ENCODE data around the gene ELMO1.

The ELMO1 gene

DNA sequence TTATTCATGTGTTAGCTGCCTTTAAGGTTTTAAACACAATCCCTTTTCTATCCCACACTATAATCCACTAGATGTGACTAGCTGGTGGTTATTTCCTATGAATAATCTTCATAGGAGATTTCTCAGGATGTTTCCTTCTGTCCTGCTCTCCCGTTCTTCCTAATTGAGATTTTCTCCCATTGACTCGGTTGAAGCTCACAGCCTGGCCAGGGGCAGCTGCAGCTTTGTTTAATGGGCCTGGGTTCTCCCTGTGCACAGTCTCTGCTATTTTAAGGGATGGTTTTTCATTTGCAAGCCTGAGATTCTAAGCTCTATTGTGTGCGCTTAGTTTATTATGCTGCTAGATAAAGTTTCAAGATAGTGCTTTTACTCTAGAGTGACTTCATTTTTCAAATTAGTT is 441.0 kb downstream of the ELMO1 start:
- Histone ChIP-seq H3K4me2 (ENCODE audit: low read length) (no peak overlapping the region), H3K79me2 (ENCODE audit: control insufficient read depth, insufficient read depth, low read length, poor library complexity) (no peaks in the 10 kb centered on the region), H2BK120ac (ENCODE audit: insufficient read depth, low read length, poor library complexity) (no peak overlapping the region)

DNA sequence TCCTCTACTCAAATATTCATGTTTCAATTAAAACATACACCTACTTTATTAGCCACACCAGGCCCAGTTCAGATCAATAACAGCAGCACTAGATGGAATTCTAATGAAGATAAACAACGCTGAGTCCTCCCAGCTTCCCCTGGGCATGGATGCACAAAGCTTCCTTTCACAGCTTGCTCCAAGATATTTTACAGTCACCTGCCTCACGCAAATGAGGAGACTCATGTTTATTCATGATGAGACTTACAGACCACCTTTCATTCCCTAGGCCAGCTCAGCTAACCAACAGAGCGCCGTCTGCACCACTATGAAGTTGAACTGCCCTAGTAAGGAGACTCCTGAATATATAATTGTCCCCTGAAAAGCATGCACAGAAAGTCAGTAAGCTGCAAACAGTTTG is 441.4 kb downstream of the ELMO1 start:
- WGBS (ENCODE audit: extremely low coverage, insufficient coverage, insufficient read length) = no CpG with 5 or more reads among the region's 4 CpGs

More for the DNA sequence above, 441.0 kb downstream of the ELMO1 start:
- H3K18ac ChIP-seq (ENCODE audit: low read length) = no peak overlapping the region
- H3K27ac ChIP-seq (ENCODE audit: low read depth, low read length) = no peak overlapping the region
- no peak overlapping the region for H3K4me3 ChIP-seq (ENCODE audit: low read depth, low read length)
- H3K14ac ChIP-seq (ENCODE audit: low read length) = no peak overlapping the region
- no peak for DNase-seq
- H3K4me1 ChIP-seq (ENCODE audit: control insufficient read depth in 1 of 2, insufficient read depth in 2 of 2, low read length in 2 of 2) = no peaks in the 10 kb centered on the region
- peaks cover 3 to 9% of the 10 kb centered on the region in 2 experiments for H3K36me3 ChIP-seq (ENCODE audit: control insufficient read depth in 1 of 2, insufficient read depth in 2 of 2, low read length in 2 of 2)
- no peak overlapping the region for H4K91ac ChIP-seq (ENCODE audit: low read depth, low read length)
- WGBS (ENCODE audit: extremely low coverage, insufficient coverage, insufficient read length) = no CpG with 5 or more reads among the region's 3 CpGs
- H3K23ac ChIP-seq (ENCODE audit: low read length) = no peak overlapping the region
- no peak overlapping the region for H4K12ac ChIP-seq (ENCODE audit: low read depth, low read length)
- H3K9ac ChIP-seq (ENCODE audit: low read length) = no peak overlapping the region
- no peak overlapping the region for H2AK5ac ChIP-seq (ENCODE audit: low read length)
- no peaks in the 10 kb centered on the region for H3K27me3 ChIP-seq (ENCODE audit: insufficient read depth, low read length)
- H4K8ac ChIP-seq (ENCODE audit: low read depth, low read length) = no peak overlapping the region
- no peak overlapping the region for H2BK5ac ChIP-seq (ENCODE audit: low read depth, low read length, poor library complexity)
- no peak overlapping the region for H3K4ac ChIP-seq (ENCODE audit: low read depth, low read length)
- no peaks in the 10 kb centered on the region for H3K79me1 ChIP-seq (ENCODE audit: low read length)
- no peaks in the 10 kb centered on the region for H3K9me3 ChIP-seq (ENCODE audit: insufficient read depth, low read depth, low read length)
- H2AFZ ChIP-seq (ENCODE audit: insufficient read depth, low read length, poor library complexity) = no peak overlapping the region
- no peak overlapping the region for H2BK12ac ChIP-seq (ENCODE audit: low read length)

DNA sequence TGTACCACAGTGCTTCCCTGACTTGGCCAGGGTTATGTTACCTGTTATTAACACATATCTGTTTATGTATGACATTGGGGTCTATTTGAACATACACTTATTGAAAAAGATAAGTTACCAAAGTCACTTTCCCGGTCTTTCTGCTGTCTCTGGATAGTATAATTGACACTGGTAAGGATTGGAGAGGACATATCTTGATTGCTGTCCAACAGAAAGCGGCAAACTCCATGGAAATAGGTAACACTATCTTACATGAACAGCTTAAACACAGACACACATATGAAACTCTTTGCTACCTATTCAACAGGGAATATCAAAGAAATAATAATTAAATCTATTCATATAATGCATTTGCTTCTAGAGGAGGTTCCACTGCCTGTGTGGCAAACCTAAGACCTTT is 441.9 kb downstream of the ELMO1 start:
- WGBS (ENCODE audit: extremely low coverage, insufficient coverage, insufficient read length) = no CpG with 5 or more reads among the region's 2 CpGs
- Histone ChIP-seq H4K91ac (ENCODE audit: low read depth, low read length) (no peak overlapping the region), H3K27ac (ENCODE audit: low read depth, low read length) (no peak overlapping the region), H3K27me3 (ENCODE audit: insufficient read depth, low read length) (no peaks in the 10 kb centered on the region), H2BK5ac (ENCODE audit: low read depth, low read length, poor library complexity) (no peak overlapping the region), H3K9me3 (ENCODE audit: insufficient read depth, low read depth, low read length) (no peaks in the 10 kb centered on the region), H3K18ac (ENCODE audit: low read length) (no peak overlapping the region), H2BK120ac (ENCODE audit: insufficient read depth, low read length, poor library complexity) (no peak overlapping the region), H3K79me1 (ENCODE audit: low read length) (no peaks in the 10 kb centered on the region), H3K4me3 (ENCODE audit: low read depth, low read length) (no peak overlapping the region), H3K4me2 (ENCODE audit: low read length) (no peak overlapping the region), H4K12ac (ENCODE audit: low read depth, low read length) (no peak overlapping the region), H4K8ac (ENCODE audit: low read depth, low read length) (no peak overlapping the region), H3K36me3 (ENCODE audit: control insufficient read depth in 1 of 2, insufficient read depth in 2 of 2, low read length in 2 of 2) (peaks cover 1 to 7% of the 10 kb centered on the region in 2 experiments), H3K79me2 (ENCODE audit: control insufficient read depth, insufficient read depth, low read length, poor library complexity) (no peaks in the 10 kb centered on the region), H2AK5ac (ENCODE audit: low read length) (no peak overlapping the region), H3K4me1 (ENCODE audit: control insufficient read depth in 1 of 2, insufficient read depth in 2 of 2, low read length in 2 of 2) (no peaks in the 10 kb centered on the region), H3K9ac (ENCODE audit: low read length) (no peak overlapping the region), H3K4ac (ENCODE audit: low read depth, low read length) (no peak overlapping the region), H2AFZ (ENCODE audit: insufficient read depth, low read length, poor library complexity) (no peak overlapping the region), H2BK12ac (ENCODE audit: low read length) (no peak overlapping the region), H3K14ac (ENCODE audit: low read length) (no peak overlapping the region), H3K23ac (ENCODE audit: low read length) (no peak overlapping the region)
- DNase-seq = no peak

More for the DNA sequence above, 441.4 kb downstream of the ELMO1 start:
- no peak overlapping the region for H4K91ac ChIP-seq (ENCODE audit: low read depth, low read length)
- no peak overlapping the region for H2AFZ ChIP-seq (ENCODE audit: insufficient read depth, low read length, poor library complexity)
- no peak overlapping the region for H3K4me2 ChIP-seq (ENCODE audit: low read length)
- DNase-seq = no peak
- H3K27me3 ChIP-seq (ENCODE audit: insufficient read depth, low read length) = no peaks in the 10 kb centered on the region
- no peak overlapping the region for H3K4me3 ChIP-seq (ENCODE audit: low read depth, low read length)
- no peak overlapping the region for H3K4ac ChIP-seq (ENCODE audit: low read depth, low read length)
- no peak overlapping the region for H2BK12ac ChIP-seq (ENCODE audit: low read length)
- H3K79me2 ChIP-seq (ENCODE audit: control insufficient read depth, insufficient read depth, low read length, poor library complexity) = no peaks in the 10 kb centered on the region
- no peak overlapping the region for H3K23ac ChIP-seq (ENCODE audit: low read length)
- H3K18ac ChIP-seq (ENCODE audit: low read length) = no peak overlapping the region
- no peak overlapping the region for H3K14ac ChIP-seq (ENCODE audit: low read length)
- H3K36me3 ChIP-seq (ENCODE audit: control insufficient read depth in 1 of 2, insufficient read depth in 2 of 2, low read length in 2 of 2) = peaks cover 2 to 7% of the 10 kb centered on the region in 2 experiments
- H2BK120ac ChIP-seq (ENCODE audit: insufficient read depth, low read length, poor library complexity) = no peak overlapping the region
- H2BK5ac ChIP-seq (ENCODE audit: low read depth, low read length, poor library complexity) = no peak overlapping the region
- H4K8ac ChIP-seq (ENCODE audit: low read depth, low read length) = no peak overlapping the region
- no peaks in the 10 kb centered on the region for H3K4me1 ChIP-seq (ENCODE audit: control insufficient read depth in 1 of 2, insufficient read depth in 2 of 2, low read length in 2 of 2)
- H3K79me1 ChIP-seq (ENCODE audit: low read length) = no peaks in the 10 kb centered on the region
- H2AK5ac ChIP-seq (ENCODE audit: low read length) = no peak overlapping the region
- H3K27ac ChIP-seq (ENCODE audit: low read depth, low read length) = no peak overlapping the region
- H3K9ac ChIP-seq (ENCODE audit: low read length) = no peak overlapping the region
- no peaks in the 10 kb centered on the region for H3K9me3 ChIP-seq (ENCODE audit: insufficient read depth, low read depth, low read length)
- no peak overlapping the region for H4K12ac ChIP-seq (ENCODE audit: low read depth, low read length)

DNA sequence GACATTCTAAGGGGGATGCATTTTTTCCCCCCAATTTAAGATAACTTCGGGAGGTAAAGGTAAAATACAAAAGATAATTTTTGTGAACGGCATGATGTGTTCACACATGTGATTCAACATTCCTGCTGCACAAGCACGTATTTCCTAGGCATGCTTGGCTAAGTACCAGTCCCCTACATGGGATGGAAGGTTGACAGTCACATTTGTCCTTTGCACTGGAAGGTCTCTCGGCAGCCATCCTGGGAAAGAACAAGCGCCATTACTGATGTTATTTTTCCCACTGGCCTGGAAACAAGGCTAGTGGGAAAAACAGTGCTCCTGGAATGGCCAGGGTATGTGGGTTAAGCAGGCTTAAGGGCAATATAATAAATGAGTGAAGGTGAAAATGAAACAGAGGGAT is 448.2 kb downstream of the ELMO1 start:
- Histone ChIP-seq H3K36me3 (ENCODE audit: control insufficient read depth in 1 of 2, insufficient read depth in 2 of 2, low read length in 2 of 2) (peaks cover 0 to 3% of the 10 kb centered on the region in 2 experiments), H3K79me1 (ENCODE audit: low read length) (no peaks in the 10 kb centered on the region), H3K27ac (ENCODE audit: low read depth, low read length) (no peak overlapping the region), H3K9ac (ENCODE audit: low read length) (no peak overlapping the region), H4K12ac (ENCODE audit: low read depth, low read length) (no peak overlapping the region), H3K4ac (ENCODE audit: low read depth, low read length) (no peak overlapping the region), H2BK5ac (ENCODE audit: low read depth, low read length, poor library complexity) (no peak overlapping the region), H2BK120ac (ENCODE audit: insufficient read depth, low read length, poor library complexity) (no peak overlapping the region), H2BK12ac (ENCODE audit: low read length) (no peak overlapping the region), H2AFZ (ENCODE audit: insufficient read depth, low read length, poor library complexity) (no peak overlapping the region), H3K4me2 (ENCODE audit: low read length) (no peak overlapping the region), H3K4me3 (ENCODE audit: low read depth, low read length) (no peak overlapping the region), H3K14ac (ENCODE audit: low read length) (no peak overlapping the region), H3K4me1 (ENCODE audit: control insufficient read depth in 1 of 2, insufficient read depth in 2 of 2, low read length in 2 of 2) (no peaks in the 10 kb centered on the region), H4K8ac (ENCODE audit: low read depth, low read length) (no peak overlapping the region), H4K91ac (ENCODE audit: low read depth, low read length) (no peak overlapping the region), H2AK5ac (ENCODE audit: low read length) (no peak overlapping the region), H3K18ac (ENCODE audit: low read length) (no peak overlapping the region), H3K27me3 (ENCODE audit: insufficient read depth, low read length) (no peaks in the 10 kb centered on the region), H3K9me3 (ENCODE audit: insufficient read depth, low read depth, low read length) (no peaks in the 10 kb centered on the region), H3K79me2 (ENCODE audit: control insufficient read depth, insufficient read depth, low read length, poor library complexity) (no peaks in the 10 kb centered on the region), H3K23ac (ENCODE audit: low read length) (no peak overlapping the region)
- no CpG with 5 or more reads among the region's 5 CpGs for WGBS (ENCODE audit: extremely low coverage, insufficient coverage, insufficient read length)
- no peak for DNase-seq

Data from trophoblast cell (in vitro differentiated cells and primary cell).